ENCODE data around the gene MYPN.
"Not testable (repeated sequence)": the region's sequence is repeated elsewhere in the genome, so short reads cannot be mapped to it uniquely, and the experiment has no call there.

MYPN gene, protein sequence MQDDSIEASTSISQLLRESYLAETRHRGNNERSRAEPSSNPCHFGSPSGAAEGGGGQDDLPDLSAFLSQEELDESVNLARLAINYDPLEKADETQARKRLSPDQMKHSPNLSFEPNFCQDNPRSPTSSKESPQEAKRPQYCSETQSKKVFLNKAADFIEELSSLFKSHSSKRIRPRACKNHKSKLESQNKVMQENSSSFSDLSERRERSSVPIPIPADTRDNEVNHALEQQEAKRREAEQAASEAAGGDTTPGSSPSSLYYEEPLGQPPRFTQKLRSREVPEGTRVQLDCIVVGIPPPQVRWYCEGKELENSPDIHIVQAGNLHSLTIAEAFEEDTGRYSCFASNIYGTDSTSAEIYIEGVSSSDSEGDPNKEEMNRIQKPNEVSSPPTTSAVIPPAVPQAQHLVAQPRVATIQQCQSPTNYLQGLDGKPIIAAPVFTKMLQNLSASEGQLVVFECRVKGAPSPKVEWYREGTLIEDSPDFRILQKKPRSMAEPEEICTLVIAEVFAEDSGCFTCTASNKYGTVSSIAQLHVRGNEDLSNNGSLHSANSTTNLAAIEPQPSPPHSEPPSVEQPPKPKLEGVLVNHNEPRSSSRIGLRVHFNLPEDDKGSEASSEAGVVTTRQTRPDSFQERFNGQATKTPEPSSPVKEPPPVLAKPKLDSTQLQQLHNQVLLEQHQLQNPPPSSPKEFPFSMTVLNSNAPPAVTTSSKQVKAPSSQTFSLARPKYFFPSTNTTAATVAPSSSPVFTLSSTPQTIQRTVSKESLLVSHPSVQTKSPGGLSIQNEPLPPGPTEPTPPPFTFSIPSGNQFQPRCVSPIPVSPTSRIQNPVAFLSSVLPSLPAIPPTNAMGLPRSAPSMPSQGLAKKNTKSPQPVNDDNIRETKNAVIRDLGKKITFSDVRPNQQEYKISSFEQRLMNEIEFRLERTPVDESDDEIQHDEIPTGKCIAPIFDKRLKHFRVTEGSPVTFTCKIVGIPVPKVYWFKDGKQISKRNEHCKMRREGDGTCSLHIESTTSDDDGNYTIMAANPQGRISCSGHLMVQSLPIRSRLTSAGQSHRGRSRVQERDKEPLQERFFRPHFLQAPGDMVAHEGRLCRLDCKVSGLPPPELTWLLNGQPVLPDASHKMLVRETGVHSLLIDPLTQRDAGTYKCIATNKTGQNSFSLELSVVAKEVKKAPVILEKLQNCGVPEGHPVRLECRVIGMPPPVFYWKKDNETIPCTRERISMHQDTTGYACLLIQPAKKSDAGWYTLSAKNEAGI (N-terminal part only)

DNA sequence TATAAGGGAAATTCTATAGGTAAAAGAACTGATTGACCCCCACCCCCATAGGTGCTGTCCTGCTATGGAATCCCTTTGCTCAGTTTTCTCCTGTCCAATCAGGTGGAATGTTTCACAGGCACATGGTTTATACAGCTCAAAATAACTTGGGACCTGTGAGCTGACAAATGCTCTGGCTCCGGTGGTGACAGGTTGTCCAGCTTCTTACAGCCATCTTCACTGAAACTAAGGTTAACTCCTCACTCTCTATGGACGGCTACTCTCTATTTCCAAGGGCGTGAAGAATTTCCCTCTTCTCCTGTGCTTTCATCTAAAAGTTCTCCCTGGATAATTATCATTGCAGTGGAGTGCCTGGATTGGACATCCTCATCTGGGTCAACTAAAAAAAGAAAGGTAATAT is at the start of gene MYPN:
MYPN (plus strand) TSS at position 158 of the 400 bp plus-strand sequence. CDS start 11,951 bp downstream, outside the sequence.
- no peak for DNase-seq

DNA sequence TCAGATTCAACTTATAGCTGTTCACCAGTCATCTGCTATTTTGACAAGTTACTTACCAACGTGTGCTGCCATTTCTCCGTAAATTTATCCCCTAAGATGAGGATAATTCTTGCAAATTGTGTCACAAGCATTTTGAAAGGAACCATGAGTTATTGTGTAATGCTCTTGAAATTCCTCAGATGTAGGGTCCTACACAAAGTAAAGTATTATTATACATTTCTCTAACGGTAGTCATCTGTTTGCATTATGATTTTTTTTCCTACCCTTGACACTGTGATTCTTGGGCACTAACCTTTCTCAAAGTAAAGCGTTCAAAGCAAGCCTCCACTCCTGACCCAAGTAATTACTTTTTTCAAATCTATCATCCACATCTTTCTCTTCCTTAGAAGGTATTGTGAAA is 42.3 kb upstream of the MYPN start:
- no peak for DNase-seq

DNA sequence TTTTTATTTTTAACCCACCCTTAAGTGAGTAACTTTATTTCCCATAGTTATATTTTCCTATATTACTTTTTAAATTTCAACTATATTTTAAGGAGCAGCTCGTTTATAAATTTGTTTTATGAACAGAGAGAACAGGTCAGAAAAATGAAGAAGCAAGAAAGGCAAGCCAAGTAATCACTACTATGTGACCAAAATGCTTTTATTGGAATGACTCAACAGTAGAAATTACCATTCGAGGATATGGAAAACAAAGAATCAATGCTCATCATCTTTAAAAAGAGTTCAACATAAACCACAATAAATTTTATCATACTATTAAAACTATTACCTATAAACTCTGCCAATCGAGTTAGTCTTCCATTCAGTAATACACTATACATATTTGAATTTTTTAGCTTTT is 41.8 kb upstream of the MYPN start:
- no peak for DNase-seq

DNA sequence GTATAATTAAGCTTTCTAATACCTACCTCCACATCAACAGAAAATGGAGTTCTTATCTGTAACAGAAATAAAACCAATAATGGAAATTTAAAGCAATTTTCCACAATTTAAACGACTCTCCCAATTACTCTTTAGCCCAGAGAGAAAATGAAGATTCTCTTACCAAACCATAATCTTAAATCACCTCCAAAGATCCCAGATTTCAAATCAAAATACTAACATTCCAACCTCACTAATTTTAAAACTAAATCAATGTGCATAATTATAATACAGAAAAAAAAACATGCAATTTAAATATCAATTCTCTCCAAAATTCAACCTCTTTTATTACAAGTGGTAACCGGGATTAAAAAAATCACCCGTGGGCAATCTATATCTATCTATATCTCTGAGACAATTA is 35.7 kb upstream of the MYPN start:
- DNase-seq = no peak

DNA sequence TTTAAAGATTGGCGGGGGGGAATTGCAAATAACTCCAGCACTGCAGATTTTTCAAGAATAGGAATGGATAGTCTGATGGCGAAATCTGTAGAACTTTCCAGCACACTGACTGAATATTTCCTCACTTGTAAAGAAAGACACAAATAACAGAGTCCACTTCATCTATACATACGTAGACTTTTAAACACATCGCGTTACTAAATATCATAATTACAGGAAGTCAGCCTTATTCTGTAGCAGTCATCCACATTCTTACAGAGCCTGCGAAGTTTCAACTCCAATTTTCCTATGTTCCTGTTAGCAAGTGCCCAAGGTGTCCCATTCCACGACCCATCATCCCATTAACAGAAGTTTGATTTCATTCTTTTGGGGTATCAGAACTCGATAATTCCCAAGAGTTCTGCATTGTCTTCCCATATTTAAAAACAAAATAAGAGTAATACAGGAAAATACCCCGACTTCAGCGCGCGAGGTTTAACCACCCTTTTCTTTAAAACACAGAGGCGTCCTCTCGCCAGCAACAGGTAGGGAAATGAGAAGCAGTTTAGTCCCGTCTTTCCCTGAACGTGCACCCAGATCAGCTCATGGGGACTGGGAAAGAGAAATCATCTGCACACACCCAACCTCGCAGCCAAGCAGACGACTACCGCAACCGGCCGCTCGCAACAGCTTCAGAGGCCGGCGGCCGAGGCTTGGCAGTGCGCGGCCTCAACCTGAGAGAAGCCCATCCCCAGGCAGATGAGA is 35.1 kb upstream of the MYPN start:
- DNase-seq = no peak

DNA sequence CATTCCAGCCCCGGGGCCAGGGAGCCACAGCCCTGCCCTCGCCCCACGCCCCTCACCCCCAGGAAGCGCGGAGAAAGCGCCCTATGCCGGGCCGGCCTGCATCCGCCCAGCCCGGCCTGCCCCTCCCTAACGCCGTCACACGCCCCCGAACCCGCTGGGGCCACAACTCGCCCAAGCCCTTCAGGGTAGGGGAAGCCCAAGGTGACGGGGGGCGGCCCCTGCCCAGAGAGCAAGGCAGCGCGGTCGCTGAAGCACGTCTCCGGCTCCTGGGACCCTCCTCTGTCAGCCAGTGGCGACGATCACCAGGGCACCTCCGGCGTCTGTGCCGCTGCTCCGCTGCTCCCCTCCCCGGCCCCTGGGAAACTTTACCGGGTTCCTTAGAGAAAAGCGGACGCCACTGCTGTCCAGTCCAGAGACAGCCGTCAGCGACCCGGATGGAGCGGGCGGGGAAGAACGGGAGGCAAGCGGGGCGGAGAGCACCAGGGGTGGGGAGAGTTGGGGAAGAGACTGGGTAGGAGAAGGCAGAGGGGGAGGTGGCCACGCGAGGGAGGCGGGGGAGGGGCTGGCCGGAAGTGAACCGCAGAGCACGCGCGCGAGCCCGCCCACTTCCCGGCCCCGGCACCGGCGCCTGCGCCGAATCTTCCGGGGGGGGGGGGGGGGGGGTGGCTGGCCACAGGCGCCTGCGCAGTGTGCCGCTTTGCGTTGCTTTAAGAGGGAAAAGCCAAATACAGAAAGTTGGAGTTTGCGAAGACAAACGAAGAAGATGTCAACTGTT is 34.3 kb upstream of the MYPN start, which contains the start of gene HERC4:
HERC4 (minus strand) TSS at position 509 of the 775 bp plus-strand sequence. CDS start 2,175 bp downstream, outside the sequence.
- DNase-seq = no peak

DNA sequence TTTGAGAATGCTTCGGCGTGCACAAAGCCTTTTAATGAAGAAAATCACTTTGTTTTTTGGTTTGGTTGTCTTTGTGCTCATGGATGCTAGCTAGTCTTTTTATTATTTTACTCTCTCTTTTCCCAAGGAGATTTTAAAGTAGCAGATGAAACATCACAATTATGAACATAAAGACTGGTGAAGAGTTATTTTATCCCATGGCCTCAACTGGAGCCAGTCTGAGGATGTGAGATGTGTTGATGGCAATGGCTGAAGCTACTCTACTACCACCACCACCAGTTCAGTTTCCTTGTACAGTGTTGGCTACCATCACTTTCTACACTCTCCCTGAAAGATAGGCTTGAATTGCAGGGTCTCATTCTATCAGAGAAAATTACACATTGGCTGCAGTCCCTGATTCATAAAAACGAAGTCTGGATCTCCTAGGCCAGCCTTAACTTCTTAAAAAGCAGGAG is 33.7 kb upstream of the MYPN start:
- no peak for DNase-seq

DNA sequence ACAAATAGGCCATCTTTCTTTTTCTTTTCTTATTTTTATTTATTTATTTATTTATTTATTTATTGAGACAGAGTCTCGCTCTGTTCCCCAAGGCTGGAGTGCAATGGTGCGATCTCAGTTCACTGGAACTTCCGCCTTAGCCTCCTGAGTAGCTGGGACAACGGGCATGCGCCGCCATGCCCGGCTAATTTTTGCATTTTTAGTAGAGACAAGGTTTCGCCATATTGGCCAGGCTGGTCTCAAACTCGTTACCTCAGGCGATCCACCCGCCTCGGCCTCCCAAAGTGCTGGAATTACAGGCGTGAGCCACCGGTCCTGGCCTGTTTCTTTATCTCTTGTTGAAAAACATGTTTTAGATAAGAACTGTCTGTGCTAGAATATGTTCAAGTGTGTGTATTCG is 33.2 kb upstream of the MYPN start:
- not testable (repeated sequence) for DNase-seq

DNA sequence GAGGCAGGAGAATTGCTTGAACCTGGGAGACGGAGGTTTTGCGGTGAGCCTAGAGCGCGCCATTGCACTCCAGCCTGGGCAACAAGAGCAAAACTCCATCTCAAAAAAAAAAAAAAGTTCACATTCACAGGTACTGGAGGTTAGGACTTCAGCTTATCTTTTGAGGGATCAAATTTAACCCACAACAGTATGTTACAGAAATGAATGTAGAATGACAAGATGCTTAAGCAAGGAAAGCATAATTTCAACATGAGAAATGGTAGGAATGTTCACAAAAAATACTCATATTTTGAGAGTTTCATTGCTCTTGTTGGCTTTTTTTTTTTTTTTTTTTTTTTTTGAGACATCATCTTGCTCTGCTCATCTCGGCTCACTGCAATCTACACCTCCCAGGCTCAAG is 32.3 kb upstream of the MYPN start:
- no peak for DNase-seq

DNA sequence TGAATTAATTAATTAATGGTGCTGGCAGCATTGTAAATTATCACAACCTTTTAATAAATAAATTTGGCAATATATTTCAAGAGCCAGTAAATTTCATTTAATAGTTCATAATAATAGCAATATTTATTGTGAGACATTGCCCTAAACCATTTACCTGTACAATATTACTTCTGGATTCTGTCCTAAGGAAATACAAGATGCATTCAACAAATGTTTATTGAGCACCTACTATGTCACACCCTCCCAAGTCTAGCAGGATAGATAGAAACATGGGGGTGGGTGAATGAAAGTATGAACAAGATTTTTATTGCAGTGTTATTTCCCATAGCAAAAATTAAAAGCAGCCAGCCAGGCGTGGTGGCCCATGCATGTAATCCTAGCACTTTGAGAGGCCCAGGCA is 29.9 kb upstream of the MYPN start:
- no peak for DNase-seq

DNA sequence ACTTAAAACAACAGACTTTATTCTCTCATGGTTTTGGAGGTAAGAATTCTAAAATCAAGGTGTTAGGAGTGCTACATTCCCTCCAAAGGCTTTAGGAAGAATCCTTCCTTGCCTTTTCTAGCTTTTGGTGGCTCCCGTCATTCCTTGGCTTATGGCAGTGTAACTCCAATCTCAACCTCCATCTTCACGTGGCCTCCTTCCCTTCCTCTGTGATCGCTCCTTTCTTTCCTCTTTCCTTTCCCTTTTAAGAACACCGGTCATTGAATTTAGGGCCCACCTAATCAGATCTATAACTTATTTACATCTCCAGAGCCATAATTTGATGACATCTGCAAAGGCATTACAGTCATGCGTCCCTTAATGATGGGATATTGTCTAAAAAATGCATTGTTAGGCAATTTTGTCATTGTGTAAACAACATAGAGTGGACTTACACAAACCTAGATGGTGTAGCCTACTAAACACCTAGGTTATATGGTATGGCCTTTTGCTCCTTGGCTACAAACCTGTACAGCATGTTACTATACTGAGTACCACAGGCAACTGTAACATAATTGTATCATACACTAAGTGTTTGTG is 28.3 kb upstream of the MYPN start:
- no peak for DNase-seq

DNA sequence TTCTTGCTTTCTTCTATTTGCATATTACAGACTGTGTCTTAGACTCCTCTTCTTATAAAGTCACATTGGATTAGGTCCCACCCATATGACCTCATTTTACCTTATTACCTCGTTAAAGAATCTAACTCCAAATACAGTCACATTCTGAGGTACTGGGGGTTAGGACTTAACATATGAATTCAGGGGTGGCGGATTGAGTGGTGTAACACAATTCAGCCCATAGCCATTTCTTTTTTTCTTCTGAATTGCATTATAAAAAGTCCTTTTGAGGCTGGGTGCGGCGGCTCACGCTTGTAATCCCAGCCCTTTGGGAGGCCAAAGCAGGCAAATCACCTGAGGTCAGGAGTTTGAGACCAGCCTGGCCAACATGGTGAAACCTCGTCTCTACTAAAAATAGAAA is 27.4 kb upstream of the MYPN start:
- no peak for DNase-seq

DNA sequence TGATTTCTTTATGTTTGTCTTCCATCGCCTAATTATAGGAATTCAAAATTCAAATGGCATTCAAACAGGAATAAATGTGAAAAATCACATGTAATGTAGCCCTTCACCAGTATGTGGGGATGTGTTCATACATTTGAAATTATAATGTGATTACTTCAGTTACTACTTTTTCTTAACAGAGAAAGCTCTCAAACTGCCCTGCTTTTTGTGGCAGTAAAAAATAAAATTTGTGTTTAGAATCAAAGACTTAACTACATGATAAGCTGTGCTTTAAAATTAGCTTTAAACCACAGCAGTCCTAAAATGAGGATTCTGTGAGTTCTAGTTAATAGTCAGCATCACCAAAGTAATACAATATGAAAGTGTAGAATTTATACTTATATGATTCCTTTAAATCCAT is 26.4 kb upstream of the MYPN start:
- DNase-seq = no peak

DNA sequence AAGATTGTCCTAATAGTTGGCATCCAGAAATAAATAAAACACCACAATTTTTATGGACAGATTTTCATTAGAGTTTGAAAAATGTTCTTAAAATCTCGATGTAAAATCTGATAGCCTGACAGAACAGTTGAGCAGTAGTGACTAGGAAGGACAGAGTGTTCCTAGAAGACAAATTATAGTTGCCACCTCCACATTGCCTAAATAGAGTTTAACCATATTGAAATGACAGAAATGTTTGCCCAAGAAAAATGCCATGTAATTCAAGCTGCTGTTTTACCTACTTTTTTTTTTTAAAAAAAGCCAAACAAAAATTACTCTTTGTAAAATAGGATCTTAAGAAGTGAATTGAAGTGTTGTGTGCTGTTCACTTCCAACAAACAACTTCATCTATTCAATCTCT is 25.3 kb upstream of the MYPN start:
- DNase-seq = no peak

DNA sequence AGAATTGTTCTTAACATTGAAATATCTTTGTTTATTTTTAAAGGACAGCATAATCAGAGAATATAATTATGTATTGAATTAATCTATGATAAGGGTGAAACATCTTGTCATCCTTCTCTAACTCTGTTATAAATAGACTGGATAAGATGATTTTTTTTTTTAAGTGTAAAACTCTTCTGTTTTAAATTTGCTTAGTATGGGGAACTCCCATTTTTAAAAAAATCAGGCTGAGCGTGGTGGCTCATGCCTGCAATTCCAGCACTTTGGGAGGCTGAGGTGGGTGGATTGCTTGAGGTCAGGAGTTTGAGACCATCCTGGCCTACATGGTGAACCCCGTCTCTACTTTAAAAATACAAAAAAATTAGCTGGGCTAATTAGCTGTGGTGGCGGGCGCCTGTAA is 24.8 kb upstream of the MYPN start:
- DNase-seq = no peak

DNA sequence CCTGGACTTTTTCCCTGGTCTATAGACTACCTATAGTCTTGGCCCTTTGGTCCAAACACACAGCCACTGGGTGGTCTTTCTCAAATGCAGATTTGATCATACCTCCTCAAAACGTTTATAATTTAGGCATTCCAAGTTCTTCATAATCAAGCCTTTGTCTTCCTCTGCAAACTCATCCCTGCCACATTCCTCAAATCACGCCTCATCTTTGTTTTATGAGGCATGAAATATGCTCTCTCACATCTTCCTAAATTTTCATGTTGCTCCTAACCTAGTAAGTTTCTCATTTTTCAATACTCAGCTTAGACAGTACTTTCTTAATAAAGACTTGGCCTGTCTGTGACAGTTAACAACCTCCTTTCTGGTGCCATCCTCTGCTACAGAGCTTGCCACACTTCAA is 23.3 kb upstream of the MYPN start:
- DNase-seq = no peak

DNA sequence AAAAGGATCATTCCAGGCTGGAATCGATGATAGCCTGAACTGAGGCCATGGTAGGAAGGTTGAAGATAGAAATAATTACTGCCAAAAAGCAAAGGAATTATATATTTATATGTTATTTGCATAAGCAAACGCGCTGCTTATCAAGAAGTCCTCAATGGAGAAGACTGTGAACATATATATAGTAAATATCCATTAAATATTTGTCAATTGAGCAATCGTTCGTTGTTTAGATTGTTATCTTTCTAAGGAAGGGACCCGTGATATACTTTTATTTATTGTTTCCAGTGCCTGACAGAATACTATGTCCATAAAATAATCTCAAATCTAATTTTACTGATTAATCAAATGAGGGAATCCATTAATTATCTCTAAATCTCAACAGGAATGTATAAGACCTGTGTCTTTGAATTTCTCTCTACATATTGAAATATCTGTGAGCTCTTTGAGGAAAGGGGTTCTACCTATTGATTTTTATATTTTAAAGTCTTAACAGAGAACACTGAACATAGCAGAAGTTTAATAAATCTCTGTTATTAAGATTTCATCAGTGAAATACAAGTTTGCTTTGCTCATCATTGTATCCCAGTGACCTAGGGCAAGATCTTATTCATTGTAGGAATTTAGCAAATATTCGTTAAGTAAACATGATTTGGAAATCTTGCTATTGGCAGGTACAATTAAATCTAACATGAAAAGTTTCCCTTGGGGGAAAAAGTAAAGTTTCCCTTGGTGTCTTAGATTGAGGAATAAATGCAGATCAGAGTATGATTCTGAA is 22.2 kb upstream of the MYPN start:
- DNase-seq = no peak

DNA sequence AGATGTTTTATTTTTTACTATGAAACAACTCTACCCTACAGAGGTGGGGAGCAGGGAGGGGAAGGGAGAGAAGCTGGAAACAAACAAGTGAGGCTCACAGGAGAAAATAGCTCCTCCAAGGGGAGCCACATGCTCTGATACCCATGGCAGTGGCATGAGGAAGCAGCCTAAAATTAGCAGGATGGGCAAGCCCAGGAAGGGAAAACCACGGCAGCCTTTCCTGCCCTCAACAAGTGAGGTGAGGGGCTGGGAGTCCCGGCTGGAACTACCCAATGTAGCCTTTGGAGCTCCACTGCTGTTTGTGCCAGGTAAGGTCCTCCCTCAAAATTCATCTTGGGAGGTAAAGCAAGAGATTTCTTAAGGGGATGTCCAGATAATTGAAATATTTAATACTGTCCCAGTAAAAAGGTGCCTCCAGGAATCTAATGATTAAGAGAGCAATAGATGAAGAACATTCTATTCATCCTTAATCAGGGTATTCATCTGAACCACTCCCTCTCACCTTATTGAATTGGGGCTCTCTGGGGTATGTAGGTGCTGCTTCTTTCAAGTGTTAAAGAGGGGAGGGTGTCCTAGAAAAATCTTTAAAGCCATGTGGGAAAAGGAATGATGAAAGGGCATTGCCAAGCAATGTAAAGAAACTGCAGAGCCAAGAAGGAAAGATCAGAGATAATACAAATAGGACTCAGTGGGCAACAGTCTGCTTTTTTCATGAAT is 21.4 kb upstream of the MYPN start:
- no peak for DNase-seq

DNA sequence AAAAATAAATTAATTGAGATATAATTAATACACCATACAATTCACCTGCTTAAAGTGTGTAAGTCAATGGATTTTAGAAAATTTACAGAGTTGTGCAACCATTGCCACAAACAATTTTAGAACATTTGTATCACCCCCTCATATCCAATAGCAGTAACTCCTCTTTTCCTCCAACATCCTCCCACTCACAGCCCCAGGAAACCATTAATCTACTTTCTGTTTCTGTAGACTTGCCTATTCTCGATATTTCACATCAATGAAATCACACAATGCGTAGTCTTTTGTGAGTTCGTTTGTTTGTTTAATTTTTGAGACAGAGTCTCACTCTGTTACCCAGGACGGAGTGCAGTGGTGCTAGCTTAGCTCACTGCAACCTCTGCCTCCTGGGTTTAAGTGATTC is 20.5 kb upstream of the MYPN start:
- DNase-seq = no peak

DNA sequence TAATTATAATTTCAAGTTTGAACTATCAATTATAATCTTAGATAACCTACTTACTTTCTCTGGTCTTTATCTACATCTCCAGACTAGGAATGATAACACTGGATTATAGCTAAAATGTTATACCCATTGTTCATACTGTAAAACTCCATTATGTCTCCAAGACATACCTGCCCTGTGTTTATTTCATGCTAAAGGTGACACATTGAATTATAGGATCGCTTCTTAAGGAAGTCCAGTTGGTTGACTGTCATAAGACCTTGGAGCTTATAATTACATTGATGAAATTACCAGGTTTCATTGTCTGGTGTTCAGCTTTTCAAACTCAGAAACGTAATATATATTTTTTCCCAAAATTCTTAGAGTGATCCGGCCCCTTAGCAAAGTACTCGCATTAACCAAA is 18.7 kb upstream of the MYPN start:
- DNase-seq = no peak
